GM23248 (cell line): ENCODE data around the gene SPATA6.

Experiments used
- EZH2 ChIP-seq: fragments of 200-600 bp; sonication (generic); IDR thresholded peaks from 2 replicates; pipeline ENCODE4 v1.6.1; 2018; ENCODE audit warnings: antibody characterized with exemption, mild to moderate bottlenecking; ENCODE audit not compliant: insufficient read depth, poor library complexity, severe bottlenecking
- EZH2phosphoT487 ChIP-seq: fragments of 200-600 bp; sonication (generic); IDR thresholded peaks from 2 replicates; pipeline ENCODE4 v1.6.1; 2018; ENCODE audit warnings: antibody characterized with exemption, moderate library complexity, mild to moderate bottlenecking, low read depth; ENCODE audit not compliant: insufficient read depth

- TF ChIP-seq EZH2 (no peak), EZH2phosphoT487 (no peak)
These were observed 138.7 kb downstream of the SPATA6 start for GRCh38 chr1:48333316-48333715.
